H1 (cell line): ENCODE results near the gene ADARB2. TPM values are rescaled to one million over a fixed set of nuclear protein-coding genes. Genes with fewer than 3 reads are reported as not detected.

Source experiments
- polyA plus RNA-seq, 7 experiments: library from polyadenylated mRNA; depleted of rRNA in 3 of 7; stranded (reverse) in 5 of 7; unstranded in 2 of 7; fragments of >200 nt in 5 of 7; fragments of 200-250 nt in 2 of 7; gene quantifications; 1 replicate in 5 of 7; 2 replicates in 1 of 7; 4 replicates in 1 of 7; pipeline versions ENCODE4 v1.2.1 to v1.2.3, GENCODE V29; 2011 to 2013; ENCODE audit warnings: missing spikeins in 2 of 7, mixed read lengths in 2 of 7
- total RNA-seq: library from RNA; stranded (reverse); fragmentation: NEBNext Ultra II Directional; extraction: Animal tissue kit (Norgen Biotek cat#: 25700); gene quantifications from 2 replicates; pipeline ENCODE4 v1.2.1, GENCODE V29; 2021
- TF ChIP-seq, protein P1 (sequence below): IDR thresholded peaks from 2 replicates; pipeline ENCODE4 v1.6.1; 2011; ENCODE audit warnings: low read depth, mild to moderate bottlenecking, low read length; ENCODE audit not compliant: insufficient read depth

ADARB2 gene
- total and polyA plus RNA-seq, 2 of the 8 experiments (the other 6 are each of a cell fraction or from before 2014, with no cell fraction given), result 2.2 to 2.8 TPM

DNA sequence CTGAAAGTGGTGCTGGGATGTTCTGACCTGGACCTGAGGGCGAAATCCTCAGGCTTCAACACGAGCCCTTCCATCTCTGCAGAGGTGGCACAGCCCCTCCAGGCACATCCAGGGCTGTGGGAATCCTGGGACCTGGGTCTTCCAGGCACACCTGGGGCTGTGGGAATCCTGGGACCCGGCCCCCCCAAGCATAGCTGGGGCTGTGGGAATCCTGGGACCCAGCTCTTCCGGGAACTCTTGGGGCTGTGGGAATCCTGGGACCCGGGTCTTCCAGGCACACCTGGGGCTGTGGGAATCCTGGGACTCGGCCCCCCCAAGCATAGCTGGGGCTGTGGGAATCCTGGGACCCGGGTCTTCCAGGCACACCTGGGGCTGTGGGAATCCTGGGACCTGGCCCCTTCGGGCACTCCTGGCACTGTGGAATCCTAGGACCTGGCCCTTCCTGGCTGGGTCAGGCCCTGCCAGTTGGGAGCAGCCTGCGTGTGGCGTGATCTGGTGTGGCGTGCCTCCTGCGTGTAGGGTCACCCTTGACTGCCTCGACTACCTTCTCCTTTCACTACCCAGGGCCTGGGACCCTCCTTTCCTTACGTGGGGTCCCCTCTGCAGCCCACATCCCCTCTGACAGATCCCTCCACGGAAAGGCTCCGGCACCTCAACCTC is 557.1 kb downstream of the ADARB2 start (continued):
- TF ChIP-seq, protein P1, sequence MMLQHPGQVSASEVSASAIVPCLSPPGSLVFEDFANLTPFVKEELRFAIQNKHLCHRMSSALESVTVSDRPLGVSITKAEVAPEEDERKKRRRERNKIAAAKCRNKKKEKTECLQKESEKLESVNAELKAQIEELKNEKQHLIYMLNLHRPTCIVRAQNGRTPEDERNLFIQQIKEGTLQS, result no peak
